Measurements from ENCODE around the gene ZNF219.
A peak's percentile ranks its signal among the peaks of the same experiment; 100 is the strongest.

The ZNF219 gene

DNA sequence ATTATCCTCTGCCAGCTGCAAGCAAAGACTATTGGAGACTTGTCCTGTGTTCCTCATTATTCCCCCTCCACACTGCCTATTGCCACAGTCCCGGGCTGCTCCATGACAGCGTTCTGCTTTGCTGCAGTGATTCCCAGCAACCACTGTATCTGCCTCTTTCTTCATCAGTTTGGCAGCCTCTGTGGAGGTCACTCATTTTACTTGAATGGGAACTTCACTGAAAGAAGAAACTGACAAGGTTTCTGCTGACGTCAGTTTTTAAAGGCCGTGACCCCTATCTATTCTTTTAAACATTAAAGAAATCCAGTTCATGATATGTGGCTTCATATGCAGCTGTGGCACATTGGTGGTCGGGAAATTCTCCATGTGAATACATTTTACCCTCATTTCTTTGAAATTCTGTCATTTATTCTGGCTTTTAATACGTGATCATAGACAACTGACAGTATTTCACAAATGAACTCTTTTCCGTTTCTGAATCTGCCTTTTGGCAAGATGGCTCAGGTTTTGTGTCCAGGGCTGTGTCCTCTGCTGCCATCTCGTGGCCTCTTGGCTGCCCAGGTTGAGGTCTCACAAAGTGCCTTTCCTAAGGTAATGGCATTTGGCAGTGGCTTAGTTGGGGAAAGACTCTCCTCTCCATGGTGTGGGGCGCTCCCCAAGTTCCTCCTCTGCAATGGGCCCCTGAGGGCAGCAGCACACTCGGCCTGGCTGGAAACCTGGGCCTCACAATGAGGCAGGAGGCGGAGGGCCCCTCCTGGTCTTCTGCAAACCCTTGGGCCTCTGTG is 8.2 kb upstream of the ZNF219 start:
- Mint-ChIP-seq H3K27me3 (no peaks in the 10 kb centered on the region), H3K27ac (peak overlapping the region; percentile 46), H3K4me3 (no peak overlapping the region), H3K4me1 (ENCODE audit: low read depth) (peaks cover 11% of the 10 kb centered on the region), H3K9me3 (ENCODE audit: low read depth) (no peaks in the 10 kb centered on the region), H3K36me3 (no peaks in the 10 kb centered on the region)

DNA sequence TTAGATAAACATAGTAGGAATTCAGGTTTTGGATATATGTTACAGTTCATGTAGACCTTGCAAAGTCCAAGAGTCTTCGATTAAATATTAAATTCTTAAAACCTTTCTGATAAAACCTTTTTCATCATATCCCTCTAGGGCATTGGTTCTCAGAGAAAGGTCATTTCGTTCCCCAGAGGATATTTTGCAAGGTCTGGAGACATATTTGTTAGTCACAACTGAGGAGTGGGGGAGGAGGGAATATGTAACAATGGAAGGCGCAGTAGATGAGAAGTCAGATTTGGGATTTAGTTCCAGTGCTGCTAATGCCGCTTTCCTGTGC is 7.7 kb upstream of the ZNF219 start:
- peaks cover 11% of the 10 kb centered on the region for H3K4me1 Mint-ChIP-seq (ENCODE audit: low read depth)
- no peak overlapping the region for H3K4me3 Mint-ChIP-seq
- H3K9me3 Mint-ChIP-seq (ENCODE audit: low read depth), result no peaks in the 10 kb centered on the region
- H3K27ac Mint-ChIP-seq, result no peak overlapping the region
- no peaks in the 10 kb centered on the region for H3K36me3 Mint-ChIP-seq
- no peaks in the 10 kb centered on the region for H3K27me3 Mint-ChIP-seq

DNA sequence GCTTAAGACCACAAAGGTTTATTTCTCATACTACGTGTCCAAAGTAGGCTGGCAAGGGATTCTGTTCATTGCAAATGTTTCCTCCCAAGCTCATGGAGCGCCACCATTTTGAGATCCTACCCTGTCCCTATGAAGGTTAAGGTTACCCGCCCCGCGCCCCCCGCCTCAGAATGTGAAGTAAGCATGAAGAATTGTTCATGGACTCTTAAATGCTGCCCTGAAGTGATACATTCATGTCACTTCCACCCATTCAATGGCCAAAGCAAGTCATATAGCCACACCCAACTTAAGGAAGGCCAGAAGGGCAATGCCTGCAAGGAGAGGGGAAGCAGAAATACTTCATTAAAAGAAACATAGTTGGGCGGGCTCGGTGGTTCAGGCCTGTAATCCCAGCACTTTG is 6.6 kb upstream of the ZNF219 start:
- Mint-ChIP-seq H3K4me1 (ENCODE audit: low read depth) (peaks cover 11% of the 10 kb centered on the region), H3K9me3 (ENCODE audit: low read depth) (no peaks in the 10 kb centered on the region), H3K27me3 (no peaks in the 10 kb centered on the region), H3K27ac (no peak overlapping the region), H3K4me3 (peak overlapping the region; percentile 88), H3K36me3 (no peaks in the 10 kb centered on the region)

DNA sequence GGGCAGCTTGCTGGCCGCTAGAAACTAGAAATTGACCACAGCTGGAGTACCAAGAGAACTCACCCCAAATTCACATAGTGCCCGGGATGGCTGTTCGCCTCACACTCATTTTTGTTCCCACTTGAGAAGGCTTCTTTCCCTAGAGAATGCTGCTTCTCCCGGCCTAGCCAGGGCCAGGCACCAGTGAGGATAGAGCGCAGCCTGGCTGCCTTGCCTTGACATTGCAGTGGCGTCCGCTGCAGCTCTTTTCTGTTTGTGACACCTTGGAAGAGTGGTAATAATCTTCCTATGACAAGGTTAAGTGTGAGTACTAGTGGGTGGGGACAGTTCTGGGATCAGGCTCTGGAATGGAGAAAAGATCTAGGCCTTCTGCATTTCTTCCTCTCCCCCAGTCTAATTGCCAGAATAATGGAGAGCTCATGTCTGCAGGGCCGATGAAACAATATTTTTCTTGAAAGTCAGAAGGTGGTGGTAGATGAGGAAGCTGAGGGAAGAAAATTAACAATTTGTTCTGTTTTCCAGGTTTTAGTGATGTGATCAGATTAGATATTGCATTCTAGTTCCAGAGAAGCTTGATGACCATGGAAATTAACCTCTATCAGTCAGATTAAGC is 6.1 kb upstream of the ZNF219 start:
- Mint-ChIP-seq H3K4me1 (ENCODE audit: low read depth) (peaks cover 13% of the 10 kb centered on the region), H3K36me3 (no peaks in the 10 kb centered on the region), H3K27me3 (no peaks in the 10 kb centered on the region), H3K4me3 (peak overlapping the region; percentile 88), H3K9me3 (ENCODE audit: low read depth) (no peaks in the 10 kb centered on the region), H3K27ac (peak overlapping the region; percentile 94)

DNA sequence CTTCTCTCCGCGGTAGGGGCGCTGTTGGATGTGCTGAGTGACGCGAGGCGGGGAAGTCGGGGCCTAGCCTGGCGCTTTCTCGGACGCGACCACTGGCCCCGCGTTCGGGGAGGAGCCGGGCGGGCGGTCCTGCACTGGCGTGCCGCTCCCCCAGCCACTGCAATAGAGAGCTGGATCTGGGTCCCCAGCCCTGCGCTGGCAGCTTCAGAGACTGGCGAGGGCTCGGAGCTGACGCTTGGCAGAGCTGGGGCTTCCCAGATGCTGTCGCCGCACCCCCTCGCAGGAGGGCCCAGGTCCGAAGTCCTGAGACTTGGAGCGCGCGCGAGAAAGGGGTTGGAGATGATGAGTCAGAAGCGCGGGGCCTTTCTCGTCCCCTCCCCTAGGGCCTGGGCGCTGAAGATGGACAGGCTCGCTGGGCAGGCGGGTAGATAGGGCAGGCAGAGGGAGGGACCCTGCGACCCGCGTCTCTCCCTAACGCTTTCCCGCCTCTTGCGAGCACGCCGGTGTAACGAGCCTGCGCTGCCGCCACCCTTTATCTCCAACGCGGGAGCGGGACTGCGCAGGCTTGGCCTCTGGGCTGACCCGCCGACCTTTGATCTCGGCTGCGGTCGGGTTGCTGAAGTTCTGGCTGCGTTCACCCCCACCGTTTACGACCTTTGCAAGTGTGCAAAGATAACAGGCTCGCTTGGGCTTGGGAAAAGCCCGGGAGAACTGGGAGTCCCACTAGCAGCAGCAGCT is 5.4 kb upstream of the ZNF219 start:
- H3K4me1 Mint-ChIP-seq (ENCODE audit: low read depth), result peaks cover 20% of the 10 kb centered on the region
- H3K9me3 Mint-ChIP-seq (ENCODE audit: low read depth), result no peaks in the 10 kb centered on the region
- peak overlapping the region; percentile 88 for H3K4me3 Mint-ChIP-seq
- peak overlapping the region; percentile 94 for H3K27ac Mint-ChIP-seq
- no peaks in the 10 kb centered on the region for H3K27me3 Mint-ChIP-seq
- no peaks in the 10 kb centered on the region for H3K36me3 Mint-ChIP-seq

DNA sequence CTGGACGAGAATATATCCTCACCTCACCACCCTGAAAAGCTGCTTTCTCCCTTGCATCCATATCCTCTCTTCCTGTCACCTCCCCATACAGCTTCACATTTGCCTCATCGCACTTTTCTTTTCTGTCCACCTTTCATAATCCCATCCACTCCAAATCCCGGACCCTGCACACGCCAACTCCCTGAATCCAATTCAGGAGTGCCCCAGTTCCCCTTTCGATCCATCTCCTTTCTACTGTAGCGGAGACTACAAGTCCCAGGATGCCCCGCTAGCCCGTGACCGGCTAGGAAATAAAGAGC is 4.9 kb upstream of the ZNF219 start:
- Mint-ChIP-seq H3K27ac (peak overlapping the region; percentile 94), H3K4me1 (ENCODE audit: low read depth) (peaks cover 23% of the 10 kb centered on the region), H3K9me3 (ENCODE audit: low read depth) (no peaks in the 10 kb centered on the region), H3K36me3 (no peaks in the 10 kb centered on the region), H3K4me3 (peak overlapping the region; percentile 88), H3K27me3 (no peaks in the 10 kb centered on the region)

DNA sequence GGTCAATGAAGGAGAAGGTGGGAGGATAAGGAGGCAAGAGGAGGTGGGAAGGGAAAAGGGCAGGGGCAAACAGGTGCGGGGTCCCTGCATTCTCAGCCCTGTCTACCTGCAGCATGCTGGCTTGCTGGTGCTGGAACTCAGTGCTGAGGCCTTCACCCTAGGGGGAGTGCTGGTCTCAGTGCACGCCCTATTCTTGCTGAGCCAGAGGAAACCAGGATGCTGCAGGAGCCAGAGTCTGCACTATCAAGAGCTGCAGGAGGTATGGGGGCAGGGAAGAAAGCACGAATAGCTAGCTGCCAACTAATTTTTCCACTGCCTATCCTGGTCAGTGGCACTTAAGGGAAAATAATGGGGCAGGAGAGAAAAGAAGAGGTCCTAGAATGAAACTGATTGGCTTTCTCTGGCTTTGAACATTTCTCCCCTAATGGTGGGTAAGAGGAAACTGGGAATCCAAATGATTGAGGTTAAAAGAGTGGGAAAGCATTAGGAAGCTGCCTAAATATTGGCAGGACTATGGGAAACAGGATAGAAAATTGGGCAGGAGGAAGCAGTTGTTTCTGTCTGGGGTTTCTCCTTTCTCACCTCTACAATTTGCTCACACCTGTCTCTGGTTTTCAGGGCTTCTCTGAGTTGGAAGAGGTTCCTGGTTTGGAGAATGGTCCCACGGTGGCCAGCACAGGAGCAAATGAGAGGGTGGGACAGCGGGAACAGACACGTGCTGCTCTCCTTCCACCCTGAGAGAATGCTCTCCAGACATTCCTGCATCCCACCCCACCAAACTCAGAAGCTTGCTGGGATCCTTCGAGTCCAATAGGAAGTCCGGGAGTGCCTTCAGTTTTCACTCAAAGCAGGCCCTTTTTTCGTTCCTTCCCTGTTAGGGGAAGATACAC is 4.3 kb upstream of the ZNF219 start:
- H3K4me3 Mint-ChIP-seq, result peak overlapping the region; percentile 88
- no peaks in the 10 kb centered on the region for H3K9me3 Mint-ChIP-seq (ENCODE audit: low read depth)
- no peaks in the 10 kb centered on the region for H3K36me3 Mint-ChIP-seq
- H3K27me3 Mint-ChIP-seq, result no peaks in the 10 kb centered on the region
- peaks cover 23% of the 10 kb centered on the region for H3K4me1 Mint-ChIP-seq (ENCODE audit: low read depth)
- H3K27ac Mint-ChIP-seq, result peak overlapping the region; percentile 94

DNA sequence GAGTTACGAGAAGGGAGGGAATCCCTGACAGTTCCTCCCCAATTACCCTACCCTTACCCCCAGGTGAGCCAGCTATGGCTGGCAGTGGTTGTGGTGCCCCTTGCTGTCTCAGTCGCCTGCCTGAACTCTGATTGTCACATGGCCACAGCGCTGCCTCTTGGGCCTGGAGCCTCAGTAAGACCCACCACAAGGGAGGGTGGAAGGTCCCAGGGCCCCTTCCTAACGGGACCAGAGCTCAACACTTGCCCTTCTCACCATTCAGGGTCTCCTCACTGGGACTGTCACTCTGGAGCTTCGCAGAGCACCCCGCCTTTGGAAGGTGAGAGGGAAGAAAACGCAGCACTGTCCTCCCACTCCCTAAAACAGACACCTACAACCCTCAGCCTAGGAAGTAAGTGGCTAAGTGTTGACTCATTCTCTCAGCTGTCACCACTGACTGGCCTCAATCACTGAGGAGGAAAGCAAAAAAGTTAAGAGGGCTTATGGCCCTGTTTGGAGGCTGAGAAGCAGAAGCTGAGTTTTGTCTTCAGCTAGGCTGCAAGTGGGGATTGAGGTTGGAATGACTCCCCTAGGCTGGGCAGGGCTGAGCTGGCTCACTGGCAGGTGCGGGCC is 3.5 kb upstream of the ZNF219 start:
- Mint-ChIP-seq H3K27ac (peak overlapping the region; percentile 5), H3K36me3 (no peaks in the 10 kb centered on the region), H3K27me3 (no peaks in the 10 kb centered on the region), H3K4me3 (peak overlapping the region; percentile 55), H3K9me3 (ENCODE audit: low read depth) (no peaks in the 10 kb centered on the region), H3K4me1 (ENCODE audit: low read depth) (peaks cover 29% of the 10 kb centered on the region)

DNA sequence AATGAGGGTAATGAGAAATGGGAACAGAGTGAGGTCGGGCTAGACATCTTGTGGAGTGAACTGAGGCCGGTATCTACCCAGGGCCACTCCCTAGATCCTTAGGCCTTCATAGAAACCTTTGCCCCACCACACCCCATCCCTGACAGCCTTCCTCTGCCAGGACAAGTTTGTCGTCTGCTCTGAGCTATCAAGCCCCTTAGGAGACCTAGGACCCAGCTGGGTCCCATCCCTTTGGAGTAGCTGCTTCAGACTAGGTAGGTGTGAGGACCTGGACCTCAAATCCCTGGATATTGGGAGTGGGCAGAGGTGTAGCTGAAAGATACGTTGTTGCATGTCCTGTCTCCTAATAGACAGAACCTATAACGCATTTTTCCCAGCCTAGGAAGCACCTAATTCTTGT is 2.5 kb upstream of the ZNF219 start, which contains the start of gene TMEM253:
Gene TMEM253, plus strand, starts transcription at position 136 of the 400 bp plus-strand sequence. CDS start 278 bp downstream, outside the sequence.
- H3K27me3 Mint-ChIP-seq, result no peaks in the 10 kb centered on the region
- H3K4me1 Mint-ChIP-seq (ENCODE audit: low read depth), result peaks cover 27% of the 10 kb centered on the region
- no peaks in the 10 kb centered on the region for H3K36me3 Mint-ChIP-seq
- H3K27ac Mint-ChIP-seq, result no peak within 1 kb of the TSS
- H3K4me3 Mint-ChIP-seq, result peak within 1 kb of the TSS; percentile 91
- no peaks in the 10 kb centered on the region for H3K9me3 Mint-ChIP-seq (ENCODE audit: low read depth)

DNA sequence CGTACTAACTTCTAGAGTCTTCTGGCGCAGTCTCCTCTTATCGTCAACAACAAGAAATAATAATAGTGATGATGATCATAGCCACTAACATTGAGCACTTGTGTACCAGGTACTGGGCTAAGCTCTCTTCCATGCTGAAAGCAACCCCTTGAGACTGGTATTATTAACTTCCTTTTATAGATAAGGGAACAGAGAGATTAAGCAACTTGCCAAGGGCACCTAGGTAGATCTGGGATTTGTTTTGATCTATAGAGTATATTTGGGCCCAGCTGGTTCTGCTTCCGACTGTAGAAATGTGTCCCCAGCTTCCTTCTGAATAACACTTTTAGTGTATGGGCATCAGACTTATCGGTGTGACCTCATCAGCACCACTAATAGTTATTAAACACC is 1.1 kb upstream of the ZNF219 start:
- Mint-ChIP-seq H3K36me3 (no peaks in the 10 kb centered on the region), H3K9me3 (ENCODE audit: low read depth) (no peaks in the 10 kb centered on the region), H3K4me1 (ENCODE audit: low read depth) (peaks cover 25% of the 10 kb centered on the region), H3K27ac (no peak overlapping the region), H3K4me3 (peak overlapping the region; percentile 91), H3K27me3 (no peaks in the 10 kb centered on the region)

DNA sequence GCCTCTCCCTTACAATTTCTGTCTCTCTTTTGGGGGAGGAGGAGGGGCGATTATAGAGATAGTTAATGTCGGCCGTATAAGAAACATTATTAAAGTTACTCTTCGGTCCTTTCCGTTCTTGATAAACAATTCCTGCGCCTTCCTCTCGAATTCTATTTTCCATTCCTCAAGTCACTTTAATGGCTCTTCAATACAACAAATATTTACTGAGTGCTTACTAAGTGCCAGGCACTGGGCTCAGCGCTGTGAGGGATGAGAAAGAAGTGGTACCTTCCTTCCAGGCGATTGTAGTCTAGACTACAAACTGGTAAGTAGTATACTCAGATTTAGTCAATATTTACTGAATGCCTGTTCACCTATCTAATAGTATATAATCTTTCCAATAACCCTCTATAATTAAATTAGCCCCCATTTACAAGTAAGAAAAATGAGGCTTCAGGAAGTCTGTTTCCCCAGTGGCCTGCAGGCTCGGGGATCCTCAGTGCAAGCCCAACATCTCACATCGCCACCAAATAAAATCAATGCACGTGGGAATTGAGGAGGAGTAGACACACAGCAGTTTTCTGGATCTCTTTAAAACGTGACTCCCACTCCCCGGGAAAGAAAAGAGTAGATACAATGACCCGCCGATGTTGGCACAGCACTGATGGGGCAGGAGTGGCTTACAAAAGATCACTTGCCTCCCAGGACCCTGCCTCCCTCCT is 589 bp upstream of the ZNF219 start:
- Mint-ChIP-seq H3K27me3 (no peaks in the 10 kb centered on the region), H3K4me1 (ENCODE audit: low read depth) (peaks cover 23% of the 10 kb centered on the region), H3K4me3 (peak overlapping the region; percentile 91), H3K27ac (peak overlapping the region; percentile 75), H3K36me3 (no peaks in the 10 kb centered on the region), H3K9me3 (ENCODE audit: low read depth) (no peaks in the 10 kb centered on the region)

DNA sequence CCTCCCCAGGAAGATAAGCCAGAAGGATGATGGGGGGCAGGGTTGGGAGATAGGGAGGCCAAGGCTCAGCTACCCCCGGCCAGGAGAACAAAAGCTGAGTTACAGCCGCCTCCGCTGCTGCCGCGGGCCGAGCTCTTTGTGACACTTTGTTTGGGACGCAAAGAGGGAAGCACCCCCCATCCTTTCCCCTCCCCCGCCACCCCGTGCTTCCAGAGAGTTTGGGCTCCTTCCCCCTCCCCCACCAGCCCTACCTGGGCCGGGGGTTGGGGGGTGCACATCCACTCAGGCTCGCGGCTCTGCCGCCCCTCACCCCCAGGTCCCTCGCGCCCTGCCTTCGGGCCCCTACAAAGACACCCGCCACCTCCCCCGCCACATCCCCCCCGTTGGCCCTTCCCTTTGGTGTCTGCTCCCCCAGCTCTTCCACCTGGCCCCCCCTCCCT is 799 bp downstream of the ZNF219 start:
- no peaks in the 10 kb centered on the region for H3K36me3 Mint-ChIP-seq
- H3K9me3 Mint-ChIP-seq (ENCODE audit: low read depth), result no peaks in the 10 kb centered on the region
- peak overlapping the region; percentile 83 for H3K4me3 Mint-ChIP-seq
- H3K27ac Mint-ChIP-seq, result peak overlapping the region; percentile 58
- H3K27me3 Mint-ChIP-seq, result no peaks in the 10 kb centered on the region
- peaks cover 23% of the 10 kb centered on the region for H3K4me1 Mint-ChIP-seq (ENCODE audit: low read depth)

DNA sequence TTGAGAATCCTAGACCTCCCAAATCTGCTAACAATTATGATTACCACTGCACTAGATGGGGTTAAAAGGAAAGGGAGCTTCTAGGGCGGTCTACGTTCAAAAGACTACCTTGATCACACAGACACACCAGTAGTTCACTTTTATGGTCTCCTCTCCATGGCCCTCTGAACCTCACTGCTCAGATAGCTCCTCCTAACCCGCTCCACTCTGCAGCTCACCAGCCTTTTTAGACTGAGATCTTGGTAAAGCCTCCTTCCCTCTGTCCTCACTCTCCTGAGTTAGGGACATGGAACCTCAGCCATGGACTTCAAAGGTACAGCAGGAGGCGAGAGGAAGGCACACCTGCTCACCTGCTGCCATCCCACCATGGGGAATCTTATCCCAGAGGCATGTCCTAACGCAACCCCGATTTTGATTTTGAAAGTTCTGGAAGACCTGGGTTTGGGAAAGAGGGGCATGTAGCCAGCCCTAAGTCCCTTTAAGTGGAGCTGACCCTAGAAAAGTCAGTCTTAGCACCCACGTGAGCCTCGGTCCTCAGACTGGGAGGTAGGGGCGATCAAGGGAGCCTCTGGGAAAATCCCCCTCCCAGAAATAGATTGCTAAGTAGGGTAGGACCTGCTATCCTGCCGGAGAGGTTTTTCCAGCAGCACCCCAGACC is 1.3 kb downstream of the ZNF219 start:
- Mint-ChIP-seq H3K4me1 (ENCODE audit: low read depth) (peaks cover 25% of the 10 kb centered on the region), H3K4me3 (peak overlapping the region; percentile 83), H3K27ac (peak overlapping the region; percentile 58), H3K36me3 (no peaks in the 10 kb centered on the region), H3K27me3 (no peaks in the 10 kb centered on the region), H3K9me3 (ENCODE audit: low read depth) (no peaks in the 10 kb centered on the region)

All from activated naive CD8-positive, alpha-beta T cell (primary cell).